GM20000 (cell line): Measurements from ENCODE around the gene NPS.

Experiments used
- DNase-seq: peaks from one replicate; pipeline ENCODE4 v3.0.0; 2012; ENCODE audit warnings: low spot score
- CTCF ChIP-seq: IDR thresholded peaks from 2 replicates; pipeline ENCODE4 v1.5.1; 2012; ENCODE audit warnings: mild to moderate bottlenecking, control low read depth; ENCODE audit errors: extremely low read depth, missing control alignments

The NPS gene

GRCh38 chr10:127579640-127580039, 30.5 kb downstream of the NPS start:
- TF ChIP-seq CTCF = no peak
- DNase-seq = no peak

GRCh38 chr10:127580822-127581221, 31.7 kb downstream of the NPS start:
- no peak for TF ChIP-seq CTCF

GRCh38 chr10:127585519-127586023, 36.5 kb downstream of the NPS start:
- TF ChIP-seq CTCF = no peak
- DNase-seq = no peak

More at GRCh38 chr10:127580822-127581221, 31.7 kb downstream of the NPS start:
- no peak for DNase-seq

GRCh38 chr10:127587668-127588365, 38.7 kb downstream of the NPS start:
- no peak for TF ChIP-seq CTCF
- no peak for DNase-seq

GRCh38 chr10:127592586-127592985, 43.5 kb downstream of the NPS start:
- DNase-seq = no peak
- TF ChIP-seq CTCF = no peak

- TF ChIP-seq CTCF = no peak
- DNase-seq = no peak
Observed at GRCh38 chr10:127600479-127600878, 51.4 kb downstream of the NPS start.
